ENCODE data around the gene TMEM94. TPM values are rescaled to one million over a fixed set of nuclear protein-coding genes. Genes with fewer than 3 reads are reported as not detected.

The TMEM94 gene
- total and polyA plus RNA-seq, 2 of the 8 experiments (the other 6 are each of a cell fraction or from before 2014, with no cell fraction given), result 54.8 to 69.9 TPM

GRCh38 chr17:75499313-75500022 is 43.0 kb downstream of the TMEM94 start (continued):
- TF ChIP-seq KDM5A (IDR thresholded peaks at IDR 0.05; ENCODE audit: low read length), result no peak
- TF ChIP-seq CHD2 (IDR thresholded peaks at IDR 0.05; ENCODE audit: low read length), result no peak
- TF ChIP-seq POU5F1 (IDR thresholded peaks at IDR 0.05; ENCODE audit: low read depth, low read length), result no peak

All from H1 (cell line).